Adrenal gland (tissue), 5 donors: ENCODE data around the gene DAAM2.

Experiments
- CTCF ChIP-seq, 6 experiments: fragments of 450-650 bp in 4 of 6; fragments of 200-600 bp in 2 of 6; sonication (generic) in 1 of 6; IDR thresholded peaks; 1 replicate in 5 of 6; 2 replicates in 1 of 6; pipeline versions ENCODE4 v1.5.1 to v1.8.0; 2016 to 2021; ENCODE audit warnings: antibody characterized with exemption in 6 of 6, mild to moderate bottlenecking in 2 of 6, moderate library complexity in 1 of 6
- POLR2A ChIP-seq, 2 donors: fragments of 450-650 bp; IDR thresholded peaks; one replicate each; pipeline ENCODE4 v1.6.1; 2017; ENCODE audit warnings: antibody characterized with exemption in 2 of 2, mild to moderate bottlenecking in 2 of 2, moderate library complexity in 1 of 2
- donor health status: DM: no; HTN: no; CAD: no.

DNA sequence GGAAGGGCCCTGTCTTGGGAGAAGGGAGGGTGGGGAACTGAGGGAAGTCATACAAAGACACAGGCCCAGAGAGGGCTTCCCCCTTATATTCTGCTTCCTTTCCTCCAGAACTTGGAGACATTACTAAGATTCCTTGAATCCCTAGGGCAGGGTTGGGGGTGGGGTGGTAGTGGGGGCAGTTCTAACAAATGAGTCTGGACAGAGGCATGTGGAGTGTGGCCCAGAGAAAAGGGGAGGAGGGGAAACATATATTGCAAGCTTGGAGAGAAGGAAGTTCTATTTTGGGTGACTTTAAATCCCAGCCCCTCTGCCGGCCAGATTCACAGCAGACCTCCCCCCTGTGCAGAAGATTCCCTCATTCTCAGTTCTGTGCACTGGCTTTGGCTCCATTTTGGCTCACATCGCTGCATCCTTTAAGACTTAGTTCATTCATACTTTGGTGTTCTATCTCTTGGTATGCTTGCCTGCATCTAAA is 43.7 kb downstream of the DAAM2 start:
- TF ChIP-seq CTCF (IDR thresholded peaks at IDR 0.05) (no peak), POLR2A (IDR thresholded peaks at IDR 0.05) (no peak)
